ENCODE measurements around the gene CPT1A. TPM values are rescaled to one million over a fixed set of nuclear protein-coding genes. Genes with fewer than 3 reads are reported as not detected.

Gene CPT1A
- total RNA-seq, 4 donors from 2014 or later = 6.9 to 32.1 (median 12.9) TPM

GRCh38 chr11:68812526-68812925 lies 29.2 kb downstream of the CPT1A start:
- no peak overlapping the region for H3K4me3 ChIP-seq
- no peak for DNase-seq
- H3K4me1 ChIP-seq = peaks cover 15 to 21% of the 10 kb centered on the region in 2 donors
- H3K36me3 ChIP-seq = peaks cover 0 to 26% of the 10 kb centered on the region in 2 donors
- intact Hi-C loops (cut with DNase I; ENCODE audit: low total_unique reads) (no loop called here), in situ Hi-C loops (cut with MboI; ENCODE audit: low sequenced_read_pairs in 4 of 4) (no loop called here)
- H3K9me3 ChIP-seq = no peaks in the 10 kb centered on the region
- ATAC-seq = no peak
- TF ChIP-seq CTCF (IDR thresholded peaks at IDR 0.05 in 4 of 5, conservative IDR thresholded peaks at IDR 0.05 in 1 of 5) (no peak), POLR2A (IDR thresholded peaks at IDR 0.05) (no peak)
- no peak overlapping the region for H3K27ac ChIP-seq
- no peaks in the 10 kb centered on the region for H3K27me3 ChIP-seq

GRCh38 chr11:68810164-68810563 lies 31.6 kb downstream of the CPT1A start:
- no peaks in the 10 kb centered on the region for H3K27me3 ChIP-seq
- no peak for TF ChIP-seq CTCF (IDR thresholded peaks at IDR 0.05 in 4 of 5, conservative IDR thresholded peaks at IDR 0.05 in 1 of 5)
- no peak for TF ChIP-seq POLR2A (IDR thresholded peaks at IDR 0.05)
- DNase-seq (peak; percentile 76 to 88), ATAC-seq (peak; percentile 90 to 95)
- in situ Hi-C loops (cut with MboI; ENCODE audit: low sequenced_read_pairs in 4 of 4) (no loop called here), intact Hi-C loops (cut with DNase I; ENCODE audit: low total_unique reads) (loop anchor here (2.0 kb wide), 1 partner anchor 31 kb away; the partner anchor contains the start of gene CPT1A)
- H3K4me3 ChIP-seq = no peak overlapping the region
- peak overlapping the region; percentile 45 to 73 (median 66) for H3K27ac ChIP-seq
- H3K36me3 ChIP-seq = peaks cover 0 to 34% of the 10 kb centered on the region in 2 donors
- peaks cover 15 to 21% of the 10 kb centered on the region in 2 donors for H3K4me1 ChIP-seq
- H3K9me3 ChIP-seq = no peaks in the 10 kb centered on the region

DNA sequence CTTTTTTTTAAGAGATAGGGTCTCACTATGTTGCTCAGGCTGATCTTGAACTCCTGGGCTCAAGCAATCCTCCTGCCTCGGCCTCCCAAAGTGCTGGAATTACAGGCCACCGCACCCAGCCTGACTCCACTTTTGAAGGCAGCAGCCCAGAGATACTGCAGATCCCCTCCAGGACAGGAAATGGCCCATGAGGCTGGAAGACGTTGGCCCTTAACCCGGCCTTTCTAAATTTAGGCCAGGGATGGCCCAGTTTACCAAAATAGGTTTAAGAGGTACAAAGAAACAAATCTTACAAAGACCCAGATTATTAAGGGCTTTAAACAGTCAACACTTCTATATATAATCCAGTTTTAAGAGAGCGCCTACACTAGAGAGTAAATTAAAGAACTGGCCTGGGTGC lies 32.2 kb downstream of the CPT1A start:
- Histone ChIP-seq H3K4me3 (no peak overlapping the region), H3K36me3 (peaks cover 0 to 33% of the 10 kb centered on the region in 2 donors), H3K9me3 (no peaks in the 10 kb centered on the region), H3K27me3 (no peaks in the 10 kb centered on the region), H3K4me1 (peaks cover 15 to 21% of the 10 kb centered on the region in 2 donors), H3K27ac (peak overlapping the region; percentile 45 to 73 (median 66))
- in situ Hi-C loops (cut with MboI; ENCODE audit: low sequenced_read_pairs in 4 of 4) (no loop called here), intact Hi-C loops (cut with DNase I; ENCODE audit: low total_unique reads) (loop anchor here (1.0 kb wide), 1 partner anchor 94 kb away; the partner anchor contains the start of genes IGHMBP2 and MRPL21)
- ATAC-seq (peak; percentile 47 to 82), DNase-seq (no peak)
- TF ChIP-seq CTCF (IDR thresholded peaks at IDR 0.05 in 4 of 5, conservative IDR thresholded peaks at IDR 0.05 in 1 of 5) (no peak), POLR2A (IDR thresholded peaks at IDR 0.05) (no peak)

DNA sequence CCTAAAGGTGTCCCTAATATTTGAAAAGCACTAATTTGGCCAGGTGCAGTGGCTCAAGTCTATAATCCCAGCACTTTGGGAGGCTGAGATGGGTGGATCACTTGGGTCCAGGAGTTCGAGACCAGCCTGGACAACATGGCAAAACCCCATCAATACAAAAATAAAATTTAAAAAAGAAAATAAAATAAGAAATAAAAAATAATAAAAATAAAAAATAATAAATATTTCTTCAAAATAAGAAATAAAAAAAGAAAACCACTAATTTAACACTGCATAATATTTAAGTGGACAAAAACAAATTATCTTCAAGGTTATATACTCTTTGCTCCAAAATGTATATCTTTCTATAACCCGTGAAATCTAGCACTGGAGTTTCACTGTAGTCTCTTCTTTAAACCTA lies 32.9 kb downstream of the CPT1A start:
- Histone ChIP-seq H3K36me3 (peaks cover 0 to 40% of the 10 kb centered on the region in 2 donors), H3K27ac (peak overlapping the region in 2 of 4 donors; percentile 45 to 70)
- ATAC-seq = no peak

More for the DNA sequence above, 32.9 kb downstream of the CPT1A start:
- DNase-seq = no peak
- Histone ChIP-seq H3K27me3 (no peaks in the 10 kb centered on the region), H3K9me3 (no peaks in the 10 kb centered on the region), H3K4me1 (peaks cover 15 to 21% of the 10 kb centered on the region in 2 donors), H3K4me3 (no peak overlapping the region)
- in situ Hi-C loops (cut with MboI; ENCODE audit: low sequenced_read_pairs in 4 of 4) (no loop called here), intact Hi-C loops (cut with DNase I; ENCODE audit: low total_unique reads) (loop anchor here (1.0 kb wide), 1 partner anchor 95 kb away; the partner anchor contains the start of genes IGHMBP2 and MRPL21)
- TF ChIP-seq CTCF (IDR thresholded peaks at IDR 0.05 in 4 of 5, conservative IDR thresholded peaks at IDR 0.05 in 1 of 5) = no peak
- no peak for TF ChIP-seq POLR2A (IDR thresholded peaks at IDR 0.05)
